ENCODE results near the gene ALAS1. TPM values are rescaled to one million over a fixed set of nuclear protein-coding genes. Genes with fewer than 3 reads are reported as not detected.

Gene ALAS1
- total and polyA plus RNA-seq, 2 experiments from 2014 or later: 85.3 to 90.1 TPM

DNA sequence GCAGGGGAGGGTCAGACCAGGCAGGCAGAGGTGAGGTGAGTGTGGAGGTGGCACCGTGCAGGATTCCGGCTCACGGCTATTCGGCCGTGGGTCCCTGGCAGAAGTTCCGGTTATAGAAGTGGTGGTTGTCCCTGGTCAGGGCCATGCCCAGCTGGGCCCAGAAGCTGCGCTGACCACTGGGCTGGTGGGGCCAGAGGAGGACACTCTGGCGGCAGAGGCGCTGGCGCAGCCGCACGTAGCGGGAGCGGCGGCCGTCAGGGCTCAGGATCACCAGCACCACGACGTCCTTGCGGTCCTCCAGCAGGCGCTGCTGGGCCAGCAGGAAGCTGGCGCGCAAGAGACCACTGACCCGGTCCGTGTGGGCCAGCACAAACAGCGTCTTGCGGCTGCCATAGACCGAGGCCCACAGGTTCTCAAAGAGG is 23.2 kb downstream of the ALAS1 start:
- H3K4me1 ChIP-seq (ENCODE audit: insufficient read depth): peaks cover 17% of the 10 kb centered on the region
- H3K27me3 ChIP-seq: no peaks in the 10 kb centered on the region
- no peaks in the 10 kb centered on the region for H3K9me2 ChIP-seq (replicated peaks; ENCODE audit: insufficient read depth)
- TF ChIP-seq, protein P1, sequence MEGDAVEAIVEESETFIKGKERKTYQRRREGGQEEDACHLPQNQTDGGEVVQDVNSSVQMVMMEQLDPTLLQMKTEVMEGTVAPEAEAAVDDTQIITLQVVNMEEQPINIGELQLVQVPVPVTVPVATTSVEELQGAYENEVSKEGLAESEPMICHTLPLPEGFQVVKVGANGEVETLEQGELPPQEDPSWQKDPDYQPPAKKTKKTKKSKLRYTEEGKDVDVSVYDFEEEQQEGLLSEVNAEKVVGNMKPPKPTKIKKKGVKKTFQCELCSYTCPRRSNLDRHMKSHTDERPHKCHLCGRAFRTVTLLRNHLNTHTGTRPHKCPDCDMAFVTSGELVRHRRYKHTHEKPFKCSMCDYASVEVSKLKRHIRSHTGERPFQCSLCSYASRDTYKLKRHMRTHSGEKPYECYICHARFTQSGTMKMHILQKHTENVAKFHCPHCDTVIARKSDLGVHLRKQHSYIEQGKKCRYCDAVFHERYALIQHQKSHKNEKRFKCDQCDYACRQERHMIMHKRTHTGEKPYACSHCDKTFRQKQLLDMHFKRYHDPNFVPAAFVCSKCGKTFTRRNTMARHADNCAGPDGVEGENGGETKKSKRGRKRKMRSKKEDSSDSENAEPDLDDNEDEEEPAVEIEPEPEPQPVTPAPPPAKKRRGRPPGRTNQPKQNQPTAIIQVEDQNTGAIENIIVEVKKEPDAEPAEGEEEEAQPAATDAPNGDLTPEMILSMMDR (IDR thresholded peaks at IDR 0.05; ENCODE audit: poor library complexity): no peak
- no peak overlapping the region for H3K4me3 ChIP-seq
- no peaks in the 10 kb centered on the region for H4K20me1 ChIP-seq (ENCODE audit: insufficient read depth, poor library complexity, severe bottlenecking)
- no peak overlapping the region for H3K4me2 ChIP-seq
- DNase-seq (ENCODE audit: low spot score): no peak
- H3K9me3 ChIP-seq (ENCODE audit: low read depth): no peaks in the 10 kb centered on the region
- H3K79me2 ChIP-seq: no peaks in the 10 kb centered on the region
- H3K27ac ChIP-seq: no peak overlapping the region
- H3K36me3 ChIP-seq (replicated peaks; ENCODE audit: insufficient read depth, low read depth): no peaks in the 10 kb centered on the region
- WGBS (ENCODE audit: low lambda C conversion rate, missing lambda C conversion rate): 94% methylated on average over 27 of the region's 27 CpGs
- H2AFZ ChIP-seq: no peak overlapping the region

DNA sequence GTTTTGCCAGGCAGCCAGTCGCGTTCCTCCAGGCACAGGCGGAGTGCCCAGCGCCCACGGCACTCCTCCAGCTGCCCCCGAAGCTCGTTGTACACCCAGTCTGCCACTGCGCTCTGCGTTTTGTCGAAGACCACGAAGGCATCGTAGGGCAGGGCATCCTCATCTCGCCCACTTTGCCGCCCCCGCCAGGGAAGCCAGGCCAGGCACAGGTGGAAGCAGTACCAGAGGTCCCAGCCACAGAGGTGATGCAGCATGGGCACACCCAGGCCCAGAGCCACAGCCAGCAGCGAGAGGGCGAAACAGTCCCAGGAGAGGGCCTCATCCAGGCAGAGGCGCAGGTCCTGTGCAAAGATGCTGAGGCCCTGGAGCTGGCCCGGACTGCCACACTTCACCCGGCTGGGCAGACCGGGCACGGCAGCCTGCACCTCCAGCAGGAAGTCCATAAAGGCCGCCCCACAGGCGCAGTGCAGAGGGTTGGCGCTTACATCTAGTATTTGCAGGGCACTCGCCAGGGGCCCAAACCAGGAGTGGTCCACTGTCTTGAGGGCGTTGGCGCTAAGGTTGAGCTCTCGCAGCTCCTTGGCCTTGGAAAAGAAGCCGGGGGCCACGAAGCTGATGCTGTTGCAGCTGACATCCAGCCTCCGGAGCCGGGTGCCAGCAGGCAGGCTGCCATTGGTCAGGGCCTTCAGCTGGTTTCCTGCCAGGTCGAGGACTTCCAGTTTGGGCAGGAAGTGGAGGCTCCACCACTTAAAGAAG is 23.8 kb downstream of the ALAS1 start:
- no peaks in the 10 kb centered on the region for H3K36me3 ChIP-seq (replicated peaks; ENCODE audit: insufficient read depth, low read depth)
- no peak overlapping the region for H3K27ac ChIP-seq
- no peak for DNase-seq (ENCODE audit: low spot score)
- no peaks in the 10 kb centered on the region for H3K9me2 ChIP-seq (replicated peaks; ENCODE audit: insufficient read depth)
- no peaks in the 10 kb centered on the region for H3K9me3 ChIP-seq (ENCODE audit: low read depth)
- no peaks in the 10 kb centered on the region for H3K79me2 ChIP-seq
- no peaks in the 10 kb centered on the region for H4K20me1 ChIP-seq (ENCODE audit: insufficient read depth, poor library complexity, severe bottlenecking)
- 95% methylated on average over 34 of the region's 34 CpGs for WGBS (ENCODE audit: low lambda C conversion rate, missing lambda C conversion rate)
- TF ChIP-seq, protein P1 (IDR thresholded peaks at IDR 0.05; ENCODE audit: poor library complexity): no peak
- TF ChIP-seq EZH2phosphoT487 (IDR thresholded peaks at IDR 0.05; ENCODE audit: low read depth, severe bottlenecking, unreplicated experiment): no peak
- no peak overlapping the region for H2AFZ ChIP-seq
- H3K4me2 ChIP-seq: no peak overlapping the region
- no peak overlapping the region for H3K4me3 ChIP-seq
- H3K4me1 ChIP-seq (ENCODE audit: insufficient read depth): peaks cover 14% of the 10 kb centered on the region
- no peaks in the 10 kb centered on the region for H3K27me3 ChIP-seq

DNA sequence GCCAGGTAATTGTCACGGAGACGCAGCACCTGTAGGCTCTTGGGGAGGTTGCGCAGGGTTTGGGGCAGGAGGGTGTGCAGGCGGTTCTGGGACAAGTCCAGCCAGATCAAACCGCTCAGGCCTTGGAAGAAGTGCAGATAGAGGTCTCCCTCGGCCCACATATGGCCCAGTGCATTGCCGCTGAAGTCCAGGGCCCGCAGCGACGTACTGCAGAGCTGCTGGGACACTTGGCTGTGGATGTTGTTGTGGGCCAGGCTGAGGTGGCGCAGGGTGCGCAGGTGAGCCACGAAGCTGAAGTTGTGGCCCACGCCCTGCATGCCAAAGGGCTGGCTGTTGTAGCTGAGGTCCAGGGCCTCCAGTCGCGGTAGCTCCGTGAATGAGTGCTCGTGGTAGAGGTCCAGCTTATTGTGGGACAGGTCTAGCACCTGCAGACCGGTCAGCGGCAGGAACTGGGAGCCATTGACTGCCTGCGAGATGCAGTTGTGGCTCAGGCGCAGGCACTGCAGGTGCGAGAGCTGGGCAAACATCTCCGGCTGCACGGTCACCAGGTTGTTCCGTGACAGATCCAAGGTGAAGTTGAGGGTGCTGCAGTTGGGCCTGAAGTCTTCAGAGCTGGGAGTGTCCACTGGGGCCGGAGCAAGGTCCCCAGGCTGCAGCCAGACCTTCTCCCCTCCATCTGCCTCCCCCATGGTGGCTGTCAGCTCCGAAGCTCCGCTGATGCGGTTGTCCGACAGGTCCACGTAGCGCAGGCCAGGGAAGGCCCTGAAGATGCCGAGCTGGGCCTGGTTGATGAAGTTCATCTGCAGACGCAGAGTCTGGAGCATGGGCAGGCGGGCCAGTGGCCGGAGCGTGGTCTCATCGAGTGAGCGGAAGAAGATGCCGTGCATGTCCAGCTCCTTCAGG is 24.6 kb downstream of the ALAS1 start:
- no peak for DNase-seq (ENCODE audit: low spot score)
- 96% methylated on average over 41 of the region's 41 CpGs for WGBS (ENCODE audit: low lambda C conversion rate, missing lambda C conversion rate)

More for the DNA sequence above, 24.6 kb downstream of the ALAS1 start:
- Histone ChIP-seq H3K36me3 (replicated peaks; ENCODE audit: insufficient read depth, low read depth) (no peaks in the 10 kb centered on the region), H3K9me2 (replicated peaks; ENCODE audit: insufficient read depth) (no peaks in the 10 kb centered on the region), H3K4me1 (ENCODE audit: insufficient read depth) (peaks cover 11% of the 10 kb centered on the region), H4K20me1 (ENCODE audit: insufficient read depth, poor library complexity, severe bottlenecking) (no peaks in the 10 kb centered on the region), H3K27me3 (no peaks in the 10 kb centered on the region), H3K4me2 (no peak overlapping the region), H3K4me3 (no peak overlapping the region), H3K79me2 (no peaks in the 10 kb centered on the region), H3K27ac (no peak overlapping the region), H3K9me3 (ENCODE audit: low read depth) (no peaks in the 10 kb centered on the region), H2AFZ (no peak overlapping the region)
- no peak for TF ChIP-seq EZH2 (IDR thresholded peaks at IDR 0.05; ENCODE audit: borderline replicate concordance)
- TF ChIP-seq, protein P1 (IDR thresholded peaks at IDR 0.05; ENCODE audit: poor library complexity): no peak
- no peak for TF ChIP-seq EZH2phosphoT487 (IDR thresholded peaks at IDR 0.05; ENCODE audit: low read depth, severe bottlenecking, unreplicated experiment)
